ENCODE measurements around the gene ANXA5.

Gene ANXA5

DNA sequence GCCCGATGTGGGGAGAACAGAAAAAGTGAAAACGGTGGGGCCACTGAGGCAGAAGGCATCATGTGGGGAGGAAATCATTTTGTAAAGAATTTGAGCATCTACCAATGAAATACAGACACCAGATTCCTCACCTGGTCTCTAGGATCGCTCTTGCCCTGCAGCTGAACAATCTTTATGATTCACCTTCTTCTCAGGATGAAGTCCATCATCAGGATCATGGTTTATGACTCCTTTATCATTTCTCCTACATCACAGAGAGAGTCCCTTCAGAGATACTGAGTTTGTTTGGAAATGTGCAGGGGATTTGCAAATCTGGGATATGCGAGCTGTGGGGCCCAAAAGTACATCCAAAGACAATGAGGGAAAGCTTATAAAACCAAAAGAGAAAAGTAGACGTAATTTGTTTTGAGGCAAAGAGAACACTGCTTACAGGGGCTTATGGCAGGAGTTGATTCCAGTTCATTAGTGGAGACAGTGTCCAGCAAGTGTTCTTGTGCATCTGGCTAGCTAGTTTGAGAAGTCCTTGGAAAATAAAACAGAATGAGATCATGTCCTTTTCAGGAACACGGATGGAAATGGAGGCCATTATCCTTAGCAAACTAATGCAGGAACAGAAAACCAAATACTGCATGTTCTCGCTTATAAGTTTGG, 15.3 kb upstream of the ANXA5 start:
- no peak for DNase-seq (ENCODE audit: low read depth in 2 of 2)

DNA sequence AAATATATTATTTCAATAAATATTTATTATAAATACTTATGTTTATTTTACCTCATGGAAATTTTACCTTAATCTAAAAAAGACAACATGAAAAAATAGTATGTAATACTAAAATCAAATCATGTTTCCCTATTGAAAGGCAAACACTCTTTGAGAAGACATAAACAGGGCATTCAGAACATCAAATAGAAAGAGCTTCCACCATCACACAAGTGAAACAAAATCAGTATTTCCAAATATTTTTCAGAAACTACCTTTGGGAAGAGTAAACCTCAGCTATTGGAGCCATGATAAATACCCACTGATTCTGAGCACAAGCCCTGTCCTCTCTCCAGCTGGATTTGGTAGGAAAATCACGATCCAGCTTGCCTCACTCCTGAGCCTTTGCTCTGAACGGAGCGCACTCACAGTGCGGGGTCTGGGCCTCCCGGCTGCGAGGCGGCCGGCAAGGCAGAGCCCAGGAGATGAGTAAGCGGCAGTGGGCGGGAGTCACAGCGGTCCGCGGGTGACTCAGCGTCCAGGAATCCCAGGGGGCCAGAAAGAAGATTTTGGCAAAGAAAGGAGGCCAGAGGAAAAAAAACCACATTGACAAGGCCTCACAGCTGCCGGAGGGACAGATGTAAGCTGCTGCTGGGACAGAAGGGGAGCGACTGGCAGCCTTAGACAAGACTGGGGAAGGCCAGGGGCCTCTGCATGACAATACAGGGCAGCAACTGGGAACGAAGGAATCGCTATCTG, 14.7 kb upstream of the ANXA5 start:
- DNase-seq (ENCODE audit: low read depth in 2 of 2) = peak in 1 of 2 donors; percentile 10

DNA sequence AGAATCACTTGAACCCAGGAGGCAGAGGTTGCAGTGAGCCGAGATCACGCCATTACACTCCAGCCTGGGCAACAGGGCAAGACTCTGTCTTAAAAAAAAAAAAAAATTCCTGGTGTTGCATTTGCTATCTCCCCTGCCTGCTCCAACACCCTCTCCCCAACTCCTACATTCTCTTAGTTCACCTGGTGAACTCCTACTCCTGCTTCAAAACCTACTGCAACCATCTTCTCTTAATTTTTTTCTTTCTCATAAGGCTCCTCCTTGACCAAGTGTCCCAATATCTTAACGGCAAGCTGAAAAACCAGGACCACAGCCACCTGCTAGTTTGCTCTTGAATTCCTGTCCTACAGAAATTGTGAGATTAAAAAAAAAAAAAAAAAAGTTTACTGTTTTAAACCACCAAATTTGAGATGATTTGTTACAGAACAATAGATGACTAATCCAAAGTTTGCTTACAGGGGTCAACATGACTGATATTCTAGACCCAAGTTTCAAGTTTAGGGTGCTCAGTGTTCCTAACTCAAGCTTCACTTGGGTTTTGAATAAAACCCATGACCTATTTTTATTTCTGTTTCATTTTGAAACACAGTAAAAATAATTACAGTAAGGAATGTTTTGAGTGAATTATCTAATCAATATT, 13.1 kb upstream of the ANXA5 start:
- DNase-seq (ENCODE audit: low read depth in 2 of 2) = no peak

- DNase-seq (ENCODE audit: low read depth in 2 of 2) = no peak
Observed at GRCh38 chr4:121707344-121707743, 10.6 kb upstream of the ANXA5 start.

DNA sequence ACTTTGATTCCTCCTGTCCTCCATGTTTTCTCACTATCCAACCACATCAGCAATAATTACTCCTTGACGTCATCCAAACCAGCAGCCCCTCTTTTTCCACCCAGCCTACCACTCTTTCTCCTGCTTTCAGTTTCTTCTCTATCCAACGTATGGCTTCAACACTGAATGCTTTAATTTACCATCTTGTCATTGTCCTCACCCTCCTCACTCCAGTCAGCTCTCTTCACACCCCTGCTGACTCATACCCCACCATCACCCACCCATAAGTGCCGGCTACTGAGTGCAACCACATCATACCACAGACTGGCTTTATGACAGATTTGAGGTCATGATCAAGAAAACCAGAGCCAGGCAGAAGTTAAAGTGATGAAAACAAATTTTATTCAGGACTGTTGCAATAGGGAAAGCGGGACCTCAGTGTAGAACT, 9.8 kb upstream of the ANXA5 start:
- DNase-seq (ENCODE audit: low read depth in 2 of 2) = no peak

GRCh38 chr4:121705521-121705920, 8.7 kb upstream of the ANXA5 start:
- no peak for DNase-seq (ENCODE audit: low read depth in 2 of 2)

DNA sequence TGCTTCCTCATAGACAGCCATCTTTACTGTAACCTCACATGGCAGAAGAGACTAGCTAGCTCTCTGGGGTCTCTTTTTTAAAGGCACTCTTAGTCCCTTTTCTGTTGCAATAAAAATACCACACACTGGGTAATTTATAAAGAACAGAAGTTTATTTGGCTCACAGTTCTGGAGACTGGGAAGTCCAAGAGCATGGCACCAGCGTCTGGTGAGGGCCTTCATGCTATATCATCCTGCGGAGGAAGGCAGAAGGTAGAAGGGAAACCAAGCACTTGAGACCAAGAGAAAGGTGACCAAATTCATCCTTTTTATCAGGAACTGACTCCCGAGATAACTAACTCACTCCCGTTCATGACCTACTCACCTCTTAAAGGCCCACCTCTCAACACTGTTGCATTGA, 5.4 kb upstream of the ANXA5 start:
- no peak for DNase-seq (ENCODE audit: low read depth in 2 of 2)

DNA sequence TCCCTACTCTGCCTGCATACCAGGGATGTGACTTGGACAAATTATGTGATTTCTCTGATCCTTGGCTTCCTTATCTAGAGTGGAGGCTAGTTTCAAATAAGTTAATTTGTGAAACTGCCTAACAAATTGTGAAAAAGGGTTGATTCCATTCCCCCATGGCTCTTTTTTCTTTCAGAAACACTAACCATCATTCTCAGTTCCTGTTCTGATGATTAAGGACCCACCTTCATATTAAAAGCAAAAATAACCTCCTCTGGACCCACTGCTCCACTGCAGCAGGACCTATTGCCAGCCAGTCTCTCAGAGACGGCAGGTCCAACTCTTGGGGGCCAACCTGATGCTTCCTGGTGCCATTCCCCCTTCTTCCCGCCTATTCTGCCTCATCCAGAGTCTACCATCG, 4.5 kb upstream of the ANXA5 start:
- no peak for DNase-seq (ENCODE audit: low read depth in 2 of 2)

DNA sequence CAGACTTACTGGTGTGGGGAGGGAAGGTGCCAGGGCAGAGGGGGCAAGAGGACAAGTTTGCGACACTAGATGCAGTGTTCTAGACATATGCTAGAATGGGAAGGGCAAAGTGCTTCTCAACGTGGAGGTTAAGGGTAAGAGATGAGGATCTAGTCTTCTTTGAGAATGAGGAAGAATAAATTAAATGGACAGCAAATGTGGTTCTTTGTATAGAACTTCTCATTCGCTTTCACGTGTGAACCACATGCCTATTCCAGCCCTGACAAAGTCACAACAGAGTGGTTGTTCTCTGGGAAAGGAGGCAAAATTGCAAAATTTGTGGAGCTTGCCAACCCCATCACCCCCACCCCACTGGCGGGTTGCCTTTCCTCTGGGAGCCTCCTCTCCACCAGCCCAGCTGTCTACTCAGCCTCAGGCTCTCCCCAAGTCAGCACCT, 1.5 kb upstream of the ANXA5 start:
- no peak for DNase-seq (ENCODE audit: low read depth in 2 of 2)

DNA sequence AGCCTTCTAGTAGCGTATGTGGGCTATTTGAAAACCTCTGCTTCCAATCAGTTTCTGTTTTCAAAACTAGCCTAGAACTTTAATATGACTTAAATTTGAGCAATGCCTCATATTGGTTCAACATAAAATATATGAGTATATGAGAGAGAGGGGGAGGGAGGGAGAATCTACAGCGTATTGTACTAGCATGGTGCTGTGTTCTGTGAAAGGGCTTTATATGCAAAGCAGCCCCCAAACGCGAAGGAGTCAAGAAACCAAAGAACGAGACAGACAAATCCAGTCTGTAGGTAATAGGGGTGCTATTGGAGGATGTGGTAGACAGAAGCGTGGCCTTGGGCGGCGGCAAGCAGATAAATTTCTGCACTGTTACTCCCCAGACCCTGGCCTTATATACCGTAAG, 784 bp upstream of the ANXA5 start:
- no peak for DNase-seq (ENCODE audit: low read depth in 2 of 2)

GRCh38 chr4:121696170-121696580, 605 bp downstream of the ANXA5 start:
- peak; percentile 37 to 44 for DNase-seq (ENCODE audit: low read depth in 2 of 2)

GRCh38 chr4:121693886-121694285, 2.9 kb downstream of the ANXA5 start:
- DNase-seq (ENCODE audit: low read depth in 2 of 2) = no peak

DNA sequence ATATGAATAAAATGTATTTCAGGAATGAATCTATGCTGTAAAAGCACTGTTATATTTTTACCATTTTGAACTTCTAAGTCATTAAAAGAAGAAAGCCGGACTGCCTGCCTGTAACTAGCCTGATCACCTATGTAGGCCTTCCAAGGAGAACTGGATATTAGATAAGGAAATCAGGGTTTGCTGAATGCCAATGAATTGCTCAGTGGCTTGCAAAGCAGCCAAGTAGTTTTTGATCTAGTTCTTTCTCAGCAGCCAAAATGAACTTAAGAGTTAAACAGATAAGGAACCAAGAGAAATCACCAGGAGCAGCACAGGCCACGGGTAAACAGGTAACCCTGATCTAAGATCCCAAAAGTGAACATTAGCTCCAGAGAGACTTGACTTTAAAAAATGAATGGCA, 3.3 kb downstream of the ANXA5 start:
- DNase-seq (ENCODE audit: low read depth in 2 of 2) = no peak

DNA sequence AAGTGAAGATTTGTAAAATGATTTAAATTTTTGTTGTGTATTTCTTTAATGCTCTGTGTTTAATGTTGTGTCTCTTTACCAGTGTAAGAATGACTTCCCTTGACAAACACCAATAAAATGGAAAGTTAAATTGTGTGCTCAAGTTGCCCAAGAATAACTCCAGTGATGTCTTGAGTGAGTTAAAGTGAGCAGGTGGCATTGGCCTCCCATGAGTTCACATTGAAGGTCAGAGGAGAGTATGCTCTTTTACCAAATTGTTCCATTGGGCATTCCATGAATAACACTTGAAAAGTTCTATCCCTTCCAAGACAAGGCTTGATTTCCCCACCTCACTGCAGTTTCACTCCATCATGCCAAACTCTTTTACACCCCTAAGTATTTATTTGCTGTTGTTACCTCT, 4.5 kb downstream of the ANXA5 start:
- DNase-seq (ENCODE audit: low read depth in 2 of 2) = no peak

DNA sequence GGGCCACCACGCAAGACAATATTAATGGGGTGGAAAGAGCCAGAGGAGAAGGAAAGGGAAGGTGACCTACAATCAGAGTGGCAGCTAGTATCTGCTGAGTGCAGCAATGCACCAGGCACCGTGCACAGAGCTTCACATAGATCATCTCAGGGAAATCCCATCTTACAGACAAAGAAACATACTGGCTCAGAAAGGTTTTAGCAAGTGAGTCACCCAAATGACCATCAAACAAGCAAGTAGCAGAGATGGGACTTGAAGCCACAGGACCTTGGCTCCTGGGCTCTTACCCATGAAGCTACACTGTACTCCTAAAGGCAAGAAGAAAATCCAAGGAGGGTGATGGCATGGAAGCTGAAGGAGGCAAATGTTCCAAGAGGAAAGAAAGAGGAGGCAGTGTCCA, 6.8 kb downstream of the ANXA5 start:
- no peak for DNase-seq (ENCODE audit: low read depth in 2 of 2)

DNA sequence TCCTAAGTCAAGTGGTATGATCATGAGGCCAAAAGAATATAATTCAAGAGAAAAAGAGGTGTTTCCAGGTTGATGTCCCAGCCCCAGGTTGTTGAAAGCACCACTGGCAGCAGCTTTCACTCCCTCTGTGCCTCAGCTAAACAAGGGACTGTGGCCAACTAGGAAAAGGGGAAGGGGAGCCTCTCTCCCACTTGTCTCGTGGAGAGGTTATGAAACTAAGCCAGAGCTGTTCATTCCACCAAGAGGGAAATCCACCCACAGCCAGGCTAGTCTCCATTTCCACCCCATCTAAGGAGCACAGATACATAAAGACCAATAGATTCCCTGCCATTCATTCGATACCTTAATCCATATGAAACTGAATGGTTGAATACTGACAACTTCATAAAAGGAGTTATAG, 8.1 kb downstream of the ANXA5 start:
- no peak for DNase-seq (ENCODE audit: low read depth in 2 of 2)

- DNase-seq (ENCODE audit: low read depth in 2 of 2) = no peak
Observed at GRCh38 chr4:121688261-121688660, 8.5 kb downstream of the ANXA5 start.

DNA sequence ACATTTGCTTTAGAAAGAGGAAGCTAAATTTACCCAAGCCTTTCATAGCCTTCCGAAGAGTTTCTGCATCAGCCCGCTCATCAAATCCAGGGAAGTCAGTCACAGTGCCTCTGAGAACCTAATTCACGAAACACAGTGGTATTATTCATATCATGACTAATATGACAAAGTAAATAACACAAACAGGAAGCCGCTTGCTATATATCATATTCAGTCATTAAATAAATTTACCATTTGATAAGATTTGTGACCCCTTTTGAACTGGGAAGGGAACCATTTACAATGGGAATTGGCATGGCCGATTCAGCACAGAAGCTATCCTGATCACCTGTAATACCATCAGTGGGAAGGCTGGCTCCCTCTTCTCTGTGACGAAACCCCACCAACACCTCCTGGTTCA, 10.5 kb downstream of the ANXA5 start:
- no peak for DNase-seq (ENCODE audit: low read depth in 2 of 2)

DNA sequence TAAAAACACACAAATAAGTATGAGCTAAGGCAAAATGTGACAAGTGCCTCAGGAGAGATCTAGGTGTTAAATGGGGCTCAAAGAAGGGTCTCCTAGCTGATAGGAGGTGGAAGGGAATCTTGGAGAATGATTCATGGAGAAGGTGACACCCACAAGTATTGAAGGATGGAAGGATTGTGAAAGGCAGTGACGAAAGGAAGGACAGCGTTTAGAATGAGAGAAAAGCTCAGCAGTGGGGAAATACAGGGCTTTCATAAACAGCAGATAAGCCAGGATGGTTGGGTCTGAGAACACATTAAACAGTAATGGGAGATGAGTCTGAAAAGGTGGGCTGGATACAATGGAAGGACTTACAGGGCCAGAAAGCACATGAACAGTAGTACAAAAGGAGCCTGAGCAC, 11.5 kb downstream of the ANXA5 start:
- no peak for DNase-seq (ENCODE audit: low read depth in 2 of 2)

- no peak for DNase-seq (ENCODE audit: low read depth in 2 of 2)
Observed at GRCh38 chr4:121684561-121684960, 12.2 kb downstream of the ANXA5 start.

DNA sequence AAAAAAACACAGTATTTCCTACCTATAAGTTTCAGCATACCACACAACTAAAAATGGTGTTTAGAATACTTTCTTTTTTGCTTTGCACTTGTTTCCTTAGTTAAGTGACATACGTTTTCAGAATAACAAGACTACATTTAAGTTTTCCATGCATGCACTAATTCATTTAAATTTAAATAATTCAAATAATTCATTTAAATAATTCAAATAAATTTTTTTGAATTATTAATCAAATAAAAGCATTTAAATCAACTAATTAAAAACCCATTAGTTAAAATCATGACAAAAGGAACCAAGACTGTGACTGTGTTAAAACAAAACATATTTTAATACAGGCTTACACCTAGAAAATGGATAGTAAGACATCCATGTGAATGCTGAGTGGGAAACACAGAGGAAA, 12.8 kb downstream of the ANXA5 start:
- no peak for DNase-seq (ENCODE audit: low read depth in 2 of 2)

DNA sequence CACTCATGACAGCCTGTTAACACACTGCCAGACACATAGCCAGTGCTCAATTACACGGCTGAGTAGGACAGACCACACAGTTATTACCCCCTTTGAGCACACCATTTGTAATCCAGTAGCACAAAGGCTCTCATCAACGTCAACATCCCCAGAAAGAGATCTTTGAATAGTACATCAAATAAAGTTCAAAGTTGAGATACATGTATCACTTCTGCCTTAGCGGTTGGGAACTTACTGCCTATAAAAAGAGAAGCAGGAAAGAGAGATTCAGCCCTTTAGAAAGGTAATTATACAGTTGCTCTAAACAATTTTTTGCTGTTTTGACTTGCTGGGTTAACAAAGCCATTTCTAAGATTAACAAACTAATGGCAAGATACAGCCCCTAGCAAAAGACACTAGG, 16.2 kb downstream of the ANXA5 start:
- DNase-seq (ENCODE audit: low read depth in 2 of 2) = no peak

DNA sequence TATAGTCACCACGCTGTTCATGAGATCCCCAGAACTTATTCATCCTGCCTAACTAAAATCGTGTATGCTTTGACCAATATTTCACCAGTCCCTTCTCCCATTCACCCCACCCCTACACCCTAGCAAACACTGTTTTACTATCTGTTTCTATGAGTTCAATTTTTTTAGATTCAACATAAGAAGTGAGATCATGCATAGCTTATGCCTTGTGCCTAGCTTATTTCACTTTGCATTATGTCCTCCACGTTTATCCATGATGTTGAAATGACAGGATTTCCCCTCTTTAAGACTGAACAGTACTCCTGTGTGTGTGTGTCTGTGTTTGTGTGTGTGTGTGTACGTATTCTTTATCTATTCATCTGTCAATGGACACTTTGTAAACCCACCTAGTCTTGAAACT, 16.8 kb downstream of the ANXA5 start:
- DNase-seq (ENCODE audit: low read depth in 2 of 2) = no peak
